Hematopoietic multipotent progenitor cell treated with erythropoietin and hydrocortisone succinate and interleukin-3 and kit ligand, for 4 days (in vitro differentiated cells): ENCODE data around the gene S100G.

Source experiments
- DNase-seq: peaks from one replicate; pipeline ENCODE4 v3.0.0-alpha.2; 2015

The S100G gene

GRCh38 chrX:16651391-16652024 is 1.6 kb downstream of the S100G start:
- DNase-seq: no peak

- no peak for DNase-seq
Measured at GRCh38 chrX:16653424-16653823, 3.5 kb downstream of the S100G start.

GRCh38 chrX:16654093-16654492 is 4.1 kb downstream of the S100G start:
- no peak for DNase-seq

GRCh38 chrX:16658284-16658683 is 8.3 kb downstream of the S100G start:
- DNase-seq: no peak

GRCh38 chrX:16659321-16659720 is 9.4 kb downstream of the S100G start:
- DNase-seq: no peak

- no peak for DNase-seq
Measured at GRCh38 chrX:16661495-16661894, 11.5 kb downstream of the S100G start.

- DNase-seq: no peak
Measured at GRCh38 chrX:16662402-16662801, 12.4 kb downstream of the S100G start.

- no peak for DNase-seq
Measured at GRCh38 chrX:16664074-16664473, 14.1 kb downstream of the S100G start.

- DNase-seq: no peak
Measured at GRCh38 chrX:16664626-16665025, 14.7 kb downstream of the S100G start.

GRCh38 chrX:16665089-16665488 is 15.1 kb downstream of the S100G start:
- DNase-seq: no peak

- DNase-seq: no peak
Measured at GRCh38 chrX:16666541-16666940, 16.6 kb downstream of the S100G start.

- DNase-seq: peak; percentile 73
Measured at GRCh38 chrX:16671005-16671404, 21.0 kb downstream of the S100G start.

- no peak for DNase-seq
Measured at GRCh38 chrX:16678689-16679088, 28.7 kb downstream of the S100G start.

- DNase-seq: no peak
Measured at GRCh38 chrX:16683007-16683664, 33.2 kb downstream of the S100G start.

- no peak for DNase-seq
Measured at GRCh38 chrX:16687514-16687913, 37.6 kb downstream of the S100G start.

GRCh38 chrX:16695079-16695676 is 45.2 kb downstream of the S100G start:
- DNase-seq: peak; percentile 67

- DNase-seq: no peak
Measured at GRCh38 chrX:16696956-16697355, 47.0 kb downstream of the S100G start.

- no peak for DNase-seq
Measured at GRCh38 chrX:16699389-16699788, 49.4 kb downstream of the S100G start.

- DNase-seq: no peak
Measured at GRCh38 chrX:16700734-16701133, 50.8 kb downstream of the S100G start.

- no peak for DNase-seq
Measured at GRCh38 chrX:16702700-16703599, 53.0 kb downstream of the S100G start.
